Hematopoietic multipotent progenitor cell treated with erythropoietin and hydrocortisone succinate and interleukin-3 and kit ligand, for 4 days (in vitro differentiated cells): Measurements from ENCODE around the gene HDAC7.

Source experiments
- DNase-seq: peaks from one replicate; pipeline ENCODE4 v3.0.0-alpha.2; 2015

Gene HDAC7

DNA sequence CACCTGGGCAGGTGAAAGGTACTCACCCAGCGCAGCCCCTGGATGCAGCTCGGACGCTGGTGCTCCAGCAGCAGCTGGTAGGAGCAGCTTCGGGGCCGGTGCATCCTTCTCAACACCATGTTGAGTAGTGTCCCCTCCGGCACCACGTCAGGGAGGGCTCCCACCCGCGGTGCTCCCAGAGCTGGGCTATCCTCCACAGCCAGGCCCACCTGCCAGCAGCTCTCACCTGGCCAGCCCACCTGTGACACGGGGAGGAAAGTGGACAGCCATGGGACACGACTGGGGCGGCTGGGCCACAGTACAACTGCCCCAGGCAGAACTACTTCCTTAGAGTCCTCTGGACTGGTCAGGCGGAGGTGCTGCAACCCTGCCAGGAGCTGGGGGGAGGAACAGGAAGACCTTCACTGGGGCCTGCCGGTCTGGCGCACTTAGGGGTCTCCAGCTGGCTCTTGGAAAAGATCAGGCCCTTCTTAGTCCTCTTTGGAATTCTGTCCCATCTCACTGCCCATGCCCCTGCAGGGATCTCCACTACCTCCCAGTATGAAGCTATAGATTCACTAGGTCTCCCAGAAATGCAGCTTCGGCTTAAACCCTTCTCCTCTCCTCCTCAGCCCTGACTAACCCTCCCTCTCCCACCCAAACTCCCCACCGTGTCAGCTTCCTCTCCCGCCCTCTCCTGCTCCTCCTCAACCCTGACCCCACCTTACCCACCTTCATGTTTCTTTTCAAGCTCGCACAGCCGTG is 61.7 kb downstream of the HDAC7 start:
- DNase-seq: no peak

DNA sequence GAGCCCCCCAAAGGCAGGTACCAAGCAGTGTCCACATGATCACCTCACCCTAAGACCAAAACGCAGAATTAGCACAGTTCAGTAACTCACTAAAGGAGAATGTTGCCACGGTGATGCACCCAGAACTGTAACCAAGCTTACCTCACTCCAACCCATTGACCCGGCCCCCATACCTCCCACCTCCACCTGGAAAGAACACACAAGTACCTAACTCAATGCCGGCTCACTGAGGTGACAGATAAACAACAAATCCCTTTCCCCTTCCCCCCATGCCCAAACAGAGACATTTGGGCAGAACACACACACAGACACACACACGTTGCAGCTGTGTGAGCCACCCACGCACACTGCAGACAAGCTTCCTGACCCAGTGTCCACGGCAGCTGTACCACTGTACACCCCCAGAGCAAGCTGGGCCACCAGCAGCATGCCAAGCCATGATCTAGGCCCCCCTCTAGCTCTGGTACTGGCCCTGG is 62.3 kb downstream of the HDAC7 start:
- no peak for DNase-seq

DNA sequence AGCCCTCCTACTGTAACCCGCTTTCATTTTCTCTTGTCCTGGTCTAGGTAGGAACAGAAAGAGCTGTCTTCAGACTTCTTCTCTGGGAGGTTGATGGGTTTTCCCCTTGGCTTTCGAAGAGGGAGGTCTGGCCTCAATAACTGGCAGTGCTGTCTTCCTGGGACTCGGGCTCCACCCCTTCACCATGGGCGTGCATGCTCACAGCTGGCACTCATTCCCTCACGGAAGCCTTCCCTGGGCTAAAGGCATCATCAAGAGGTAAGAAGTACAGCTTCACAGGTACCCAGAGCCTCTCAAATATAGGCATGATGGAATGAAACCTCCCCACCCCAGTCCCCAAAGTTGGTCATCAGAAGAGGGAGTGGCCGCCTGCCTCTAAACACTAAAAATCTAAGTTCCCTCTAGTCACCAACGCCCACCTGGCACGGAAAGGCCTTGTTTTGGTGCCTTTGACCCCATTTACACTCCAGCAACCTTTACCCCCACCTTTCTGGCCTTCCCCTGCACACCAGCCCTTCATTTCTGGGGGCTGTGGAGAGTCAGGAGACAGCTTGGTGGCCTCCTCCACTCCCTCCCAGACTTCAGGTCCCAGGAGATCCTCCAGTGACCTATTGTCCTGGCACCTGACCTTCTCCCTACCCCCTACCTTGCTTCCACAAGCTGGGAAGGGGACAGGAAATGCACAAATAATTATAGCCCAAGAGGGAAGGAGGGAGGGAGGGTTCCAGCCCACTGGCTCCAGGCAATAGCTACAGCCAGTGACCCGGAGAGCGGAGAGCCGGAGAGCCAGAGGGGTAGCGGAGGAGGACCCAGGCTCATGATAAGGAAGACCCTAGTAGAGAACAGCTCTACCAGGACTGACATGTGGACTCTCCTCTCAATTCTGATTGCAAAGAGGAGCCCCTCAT is 63.8 kb downstream of the HDAC7 start:
- DNase-seq: no peak

DNA sequence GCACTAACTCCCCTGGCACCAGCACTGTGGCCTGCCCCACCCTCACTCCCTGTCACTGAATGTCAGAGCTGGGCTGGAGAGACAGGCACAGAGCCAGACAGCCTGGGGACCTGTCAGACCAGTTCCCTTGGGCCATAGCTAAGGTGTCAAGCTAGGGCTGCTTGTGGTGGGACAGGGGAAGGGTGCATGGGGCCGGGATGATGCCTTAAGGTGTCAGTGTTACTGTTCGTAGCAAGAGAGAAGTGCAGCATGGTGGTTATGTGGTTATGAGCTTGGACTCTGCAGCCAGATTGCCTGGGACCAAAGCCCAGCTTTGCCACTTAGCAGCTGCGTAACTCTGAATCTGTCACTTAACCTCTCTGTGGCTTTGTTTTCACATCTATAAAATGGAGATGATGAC is 64.8 kb downstream of the HDAC7 start:
- DNase-seq: no peak

DNA sequence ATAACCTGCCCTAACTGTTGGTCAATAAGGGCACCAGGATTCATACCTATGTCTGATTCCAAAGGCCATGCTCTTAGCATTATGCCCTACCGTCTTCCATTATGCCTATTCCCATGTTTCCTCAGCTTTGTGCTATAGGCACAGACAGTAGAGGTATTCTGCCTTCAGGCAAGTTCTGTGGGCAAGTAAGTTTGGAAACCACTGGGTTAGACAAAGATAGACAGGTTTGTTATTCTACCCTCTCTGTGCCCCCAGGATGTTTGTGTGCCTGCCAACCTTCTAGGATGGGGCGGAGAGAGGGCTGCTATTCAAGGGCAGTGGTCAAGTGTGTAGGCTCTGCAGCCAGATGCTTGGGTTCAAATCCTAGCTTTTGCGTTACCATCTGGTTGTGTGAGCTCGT is 65.6 kb downstream of the HDAC7 start:
- no peak for DNase-seq

DNA sequence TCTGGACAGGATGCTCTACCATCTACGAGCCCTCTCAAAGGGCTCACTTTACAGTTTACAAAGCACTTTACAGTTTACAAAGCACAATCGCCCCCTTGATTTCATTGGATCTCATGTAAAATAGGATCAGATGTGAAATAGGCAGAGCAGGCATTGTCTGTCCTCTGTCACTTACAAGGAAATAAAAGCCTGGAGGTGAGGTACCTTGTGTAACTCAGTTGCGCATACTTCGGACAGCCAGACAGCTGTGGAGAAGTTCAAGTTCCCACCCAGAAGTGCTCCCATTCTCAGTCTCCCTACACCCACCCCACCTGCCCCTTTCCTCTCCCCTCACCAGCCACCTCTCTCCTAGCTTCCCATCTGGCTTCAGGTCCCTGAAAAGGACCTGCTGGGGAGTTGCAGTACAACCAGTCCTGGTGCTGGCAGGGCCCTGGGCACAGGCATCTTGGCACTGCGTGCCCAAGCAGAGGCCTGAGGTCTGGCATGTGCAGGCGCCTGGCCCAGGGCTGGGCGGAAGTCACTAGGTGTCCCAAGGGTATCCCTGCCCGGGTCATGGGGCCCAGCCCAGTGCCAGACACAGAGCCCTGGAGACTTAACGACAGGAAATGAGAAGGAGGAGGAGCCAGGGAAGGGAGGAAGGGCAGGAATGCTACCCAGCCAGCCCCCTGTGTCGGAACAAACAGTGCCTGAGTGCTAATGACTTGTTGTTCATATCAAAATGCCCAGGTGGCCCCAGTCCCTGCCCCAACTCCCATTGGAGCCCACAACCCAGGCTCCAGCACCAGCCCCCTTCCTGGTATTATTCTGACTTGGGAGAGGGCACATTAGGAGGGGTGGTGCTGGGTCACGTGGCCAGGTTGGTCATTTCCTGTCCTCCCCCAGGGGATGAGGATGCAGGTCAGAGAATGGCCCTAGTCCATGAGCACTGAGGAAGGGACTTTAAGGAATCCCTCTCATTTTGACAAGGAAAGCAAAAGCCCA is 66.4 kb downstream of the HDAC7 start:
- DNase-seq: no peak

DNA sequence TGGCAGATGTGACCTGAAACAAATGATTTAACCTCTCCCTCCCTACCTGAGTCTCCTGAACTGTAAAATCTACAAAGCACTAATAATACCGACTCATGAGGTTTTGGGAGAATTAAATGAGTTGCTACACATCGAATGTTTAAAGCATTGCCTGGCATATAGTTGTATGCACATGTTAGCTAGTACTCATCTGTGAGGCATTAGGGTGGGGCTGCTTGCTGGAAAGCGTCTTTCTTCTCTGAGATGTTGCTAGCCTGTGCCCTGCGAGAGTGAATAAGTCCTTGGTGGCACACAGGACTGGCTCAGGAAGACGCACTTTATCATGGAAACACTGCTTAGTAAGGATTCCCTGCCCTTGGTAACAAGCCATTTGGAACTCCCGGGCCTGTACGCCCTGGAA is 67.2 kb downstream of the HDAC7 start:
- no peak for DNase-seq

DNA sequence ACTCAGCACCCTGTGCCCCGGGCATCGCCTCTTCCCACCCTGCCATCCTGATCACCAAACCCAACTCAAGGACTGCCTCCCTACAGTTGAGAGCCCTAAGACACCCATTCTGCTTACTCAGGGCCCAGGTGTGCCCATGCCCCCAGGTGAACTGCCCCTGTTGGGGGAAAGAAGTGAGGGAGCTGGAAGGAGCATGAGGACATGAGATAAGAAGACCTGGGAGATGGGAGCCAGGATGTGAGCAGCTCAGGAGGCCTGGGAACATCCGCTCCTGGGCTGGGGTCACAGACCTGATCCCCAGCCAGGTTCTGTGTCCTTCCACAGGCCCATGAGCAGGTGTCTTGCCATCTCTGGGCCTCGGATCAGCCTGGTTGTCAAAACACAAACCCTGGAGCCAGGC is 67.6 kb downstream of the HDAC7 start:
- DNase-seq: no peak

- DNase-seq: no peak
Observed at GRCh38 chr12:47751561-47751960, 68.1 kb downstream of the HDAC7 start.

- no peak for DNase-seq
Observed at GRCh38 chr12:47750916-47751470, 68.7 kb downstream of the HDAC7 start.

- DNase-seq: no peak
Observed at GRCh38 chr12:47750229-47750798, 69.4 kb downstream of the HDAC7 start.

- no peak for DNase-seq
Observed at GRCh38 chr12:47748899-47749298, 70.8 kb downstream of the HDAC7 start.

DNA sequence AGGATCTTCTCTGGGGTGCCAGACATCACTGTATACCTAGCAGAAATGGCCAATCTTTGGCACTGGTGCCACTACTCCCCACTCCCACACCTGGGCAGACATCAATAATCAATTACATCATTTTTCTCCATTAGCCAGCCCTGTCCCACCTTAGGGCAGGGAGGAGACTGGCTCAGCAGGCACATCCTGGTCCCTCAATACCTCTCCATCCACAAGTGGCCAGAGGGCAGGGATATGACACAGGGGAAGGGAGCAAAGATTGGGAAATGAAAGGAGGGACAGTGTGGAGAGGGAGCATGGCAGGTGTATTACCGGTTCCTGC is 71.2 kb downstream of the HDAC7 start:
- no peak for DNase-seq

- no peak for DNase-seq
Observed at GRCh38 chr12:47747596-47748506, 71.9 kb downstream of the HDAC7 start.

- DNase-seq: peak; percentile 34
Observed at GRCh38 chr12:47747126-47747525, 72.6 kb downstream of the HDAC7 start.

GRCh38 chr12:47746523-47746922 is 73.2 kb downstream of the HDAC7 start:
- no peak for DNase-seq

DNA sequence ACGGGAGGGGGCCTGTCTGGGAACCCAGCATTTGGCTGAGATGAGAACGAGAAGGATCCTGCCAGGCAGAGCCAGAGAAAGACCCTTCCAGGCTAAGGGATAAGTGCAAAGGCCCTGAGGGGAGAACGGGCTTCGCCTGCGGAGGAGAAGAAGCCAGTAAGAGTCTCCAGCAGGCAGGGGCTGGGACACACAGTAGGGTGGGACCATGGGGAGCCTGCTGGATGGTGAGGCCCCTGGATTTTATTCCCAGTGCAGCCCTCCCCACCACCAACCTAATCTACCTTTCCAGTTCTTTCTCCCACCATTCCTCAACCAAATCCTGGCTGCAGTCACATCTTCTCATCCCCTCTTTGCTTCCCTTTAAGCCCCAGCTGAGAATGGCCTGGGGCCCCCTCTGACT is 73.6 kb downstream of the HDAC7 start:
- no peak for DNase-seq

- DNase-seq: no peak
Observed at GRCh38 chr12:47745485-47746041, 74.1 kb downstream of the HDAC7 start.

DNA sequence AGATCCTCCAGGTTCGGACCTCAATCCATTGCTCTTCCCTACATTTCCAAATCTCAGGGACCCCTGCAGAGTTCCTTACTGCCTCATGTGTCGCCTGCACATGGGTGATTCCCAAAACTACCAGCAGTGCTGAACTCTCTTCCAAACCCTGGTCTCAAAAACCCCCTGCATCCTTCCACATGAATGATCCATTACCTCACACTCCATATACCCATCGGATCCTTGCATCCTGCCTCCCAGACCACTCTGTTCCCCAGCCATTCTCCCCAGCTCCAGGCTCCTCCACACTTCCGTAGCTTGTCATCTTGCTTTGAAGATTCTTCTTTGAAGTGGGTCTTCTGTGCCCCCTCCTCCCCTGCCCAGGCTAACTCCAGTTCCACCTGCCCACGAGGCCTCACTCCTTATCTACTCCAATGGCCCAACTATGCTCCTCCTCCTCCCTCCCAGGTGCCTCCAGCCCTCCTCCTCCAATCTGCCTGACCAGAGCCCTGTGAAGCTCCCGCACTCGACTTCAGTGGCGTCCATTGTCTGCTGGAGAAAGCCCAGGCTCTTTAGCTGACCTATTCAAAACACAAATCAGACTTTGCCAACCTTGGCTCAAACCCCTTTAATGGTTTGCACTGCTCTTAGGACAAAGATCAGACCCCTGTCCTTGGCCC is 74.8 kb downstream of the HDAC7 start:
- no peak for DNase-seq

GRCh38 chr12:47744005-47744651 is 75.6 kb downstream of the HDAC7 start:
- DNase-seq: peak; percentile 28
